Heart left ventricle (tissue), 16 donors: ENCODE measurements around the gene TALDO1. TPM values are rescaled to one million over a fixed set of nuclear protein-coding genes. Genes with fewer than 3 reads are reported as not detected.

Experiments used
- ATAC-seq, 4 donors: fragments of 200-7000 bp; cut with Tn5 transposase; one replicate each; pipeline ENCODE4 v1.9.1; 2020 to 2022; ENCODE audit warnings: moderate library complexity in 4 of 4, mild to moderate bottlenecking in 3 of 4, moderate number of reproducible peaks in 1 of 4
- DNase-seq, 5 donors: peaks; one replicate each; pipeline ENCODE4 v3.0.0-alpha.2; 2020
- H3K27ac ChIP-seq, 12 donors: fragments of 200-600 bp; sonication (generic) in 4 of 12; one replicate each; pipeline versions ENCODE4 v1.5.0 to v1.8.0; 2016 to 2022; ENCODE audit warnings: mild to moderate bottlenecking in 2 of 12
- H3K27me3 ChIP-seq, 9 donors: fragments of 200-600 bp; sonication (generic) in 2 of 9; one replicate each; pipeline versions ENCODE4 v1.5.1 to v1.8.0; 2016 to 2022; ENCODE audit warnings: mild to moderate bottlenecking in 3 of 9
- H3K36me3 ChIP-seq, 9 donors: fragments of 200-600 bp; sonication (generic) in 2 of 9; one replicate each; pipeline versions ENCODE4 v1.5.0 to v1.8.0; 2018 to 2022; ENCODE audit warnings: mild to moderate bottlenecking in 2 of 9
- H3K4me1 ChIP-seq, 12 donors: fragments of 200-600 bp; sonication (generic) in 4 of 12; one replicate each; pipeline versions ENCODE4 v1.5.0 to v1.8.0; 2016 to 2022; ENCODE audit warnings: mild to moderate bottlenecking in 3 of 12
- H3K4me3 ChIP-seq, 12 donors: fragments of 200-600 bp; sonication (generic) in 4 of 12; one replicate each; pipeline versions ENCODE4 v1.5.0 to v1.8.0; 2017 to 2022; ENCODE audit warnings: mild to moderate bottlenecking in 9 of 12, moderate library complexity in 4 of 12
- H3K9me3 ChIP-seq, 12 donors: fragments of 200-600 bp; sonication (generic) in 4 of 12; one replicate each; pipeline versions ENCODE4 v1.5.0 to v1.8.0; 2016 to 2022; ENCODE audit warnings: mild to moderate bottlenecking in 1 of 12
- POLR2A ChIP-seq, 2 donors: fragments of 450-650 bp; IDR thresholded peaks; one replicate each; pipeline ENCODE4 v1.6.1; 2017; ENCODE audit warnings: antibody characterized with exemption in 2 of 2, mild to moderate bottlenecking in 2 of 2, moderate library complexity in 2 of 2
- WGBS, 4 donors: extraction: QIAGEN DNeasy Blood & Tissue Kit in 2 of 4; methylation state at CpG; one replicate each; pipeline versions ENCODE4 v1.1.5 to v1.1.7; 2013 to 2018; 5-methylcytosine and 5-hydroxymethylcytosine counted together
- intact Hi-C, 10 donors: fragments of 100-400 bp; cut with DNase I; formaldehyde crosslinking; loops; one replicate each; pipeline versions ENCODE4 v1.11.1 to v1.14.2; 2022
- polyA plus RNA-seq, 2 donors: library from polyadenylated mRNA; stranded (reverse); fragments of 200-250 nt; gene quantifications; one replicate each; pipeline ENCODE4 v1.2.3, GENCODE V29; 2013
- total RNA-seq, 9 donors: library from RNA; depleted of rRNA in 2 of 9; stranded (reverse); fragments of >200 nt in 2 of 9; fragmentation: NEBNext Ultra II Directional in 3 of 9; extraction: Animal tissue kit (Norgen Biotek cat#: 25700) in 3 of 9; gene quantifications; one replicate each; pipeline versions ENCODE4 v1.1.0 to v1.2.4, GENCODE V29; 2016 to 2023
- TF ChIP-seq, protein P1 (sequence below), 12 donors: fragments of 200-600 bp; sonication (generic) in 4 of 12; IDR thresholded peaks; one replicate each; pipeline versions ENCODE4 v1.5.0 to v1.8.0; 2018 to 2022; ENCODE audit warnings: antibody characterized with exemption in 12 of 12, mild to moderate bottlenecking in 5 of 12
- donor health status: ischemic (EF 13 %, LVEDD 7.1; RV severe dilation, severe dysfunction).
- donor health status: healthy with polysubstance abuse.
- donor health status: DM: no; HTN: yes; CAD: no.
- donor health status: DM: no; HTN: no; CAD: no.
- donor health status: ischemic (EF 25% LVEDD 6.9; RV normal size, moderate dysfunction).
- donor health status: ischemic (EF 25% LVEDD 5.7; RV mildly dilated, moderate dysfunction).
- donor health status: healthy.
- donor health status: DM: yes; HTN: yes; CAD: no.
- donor health status: ischemic (EF 35%, LVEDD 5.7; RV mildly dilated, moderate dysfunction).
- donor health status: nonischemic (EF 11% LVEDD 7.7; RV severe dilation, severe dysfunction).
- donor health status: DM: yes; HTN: yes; CAD: no.
- donor health status: PGD.
- donor health status: ischemic (EF 29% LVEDD 5.4; RV normal size, mild dysfunction).
- donor health status: nonischemic (EF 23%, LVEDD 6.1; RV moderate dilation, normal function).

TALDO1 gene
- total and polyA plus RNA-seq, 11 donors = 66.9 to 145 (median 105) TPM

DNA sequence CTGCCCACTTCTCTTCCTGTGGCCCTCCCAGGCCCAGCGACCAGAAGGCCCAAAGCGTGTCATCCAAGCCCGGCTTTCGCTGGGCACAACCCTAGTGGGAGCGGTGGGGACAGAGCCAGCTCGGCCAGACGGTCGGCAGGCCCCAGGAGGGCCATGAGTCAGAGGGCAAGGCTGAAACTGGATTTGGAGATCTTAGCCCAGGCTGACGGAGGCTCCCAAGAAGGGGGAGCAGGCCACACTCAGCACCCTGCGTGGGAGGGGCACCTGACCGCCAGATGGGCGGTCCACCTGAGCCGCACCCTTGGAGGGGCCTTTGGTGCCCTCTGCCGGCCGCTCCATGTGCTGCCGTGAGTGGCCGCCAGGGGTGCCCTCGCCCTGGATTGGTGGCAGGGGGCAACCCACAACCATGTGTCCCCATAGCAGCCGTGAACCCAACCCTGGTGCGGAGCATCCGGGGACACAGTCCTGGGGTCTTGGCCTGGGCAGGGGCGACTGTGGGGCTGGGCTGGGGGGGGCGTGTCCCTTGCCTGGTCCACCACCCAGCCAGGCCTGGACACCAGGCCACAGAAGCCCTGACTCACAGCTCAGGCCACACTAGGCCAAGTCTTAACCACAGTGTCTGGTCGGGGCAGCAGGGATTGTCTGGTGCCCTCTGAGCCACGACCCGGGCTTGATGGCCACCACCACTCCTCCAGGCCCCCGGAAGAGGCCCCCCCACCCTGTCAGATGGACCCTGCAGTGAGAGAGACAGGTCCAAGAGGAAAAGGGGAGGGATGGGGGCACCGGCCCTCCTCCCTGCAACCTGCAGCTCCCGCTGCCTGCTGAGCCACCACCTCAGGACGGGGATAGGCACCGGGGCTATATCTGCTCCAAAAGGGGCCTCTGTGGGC, 19.2 kb upstream of the TALDO1 start:
- DNase-seq (peak; percentile 68 to 88 (median 85)), ATAC-seq (peak; percentile 69 to 92 (median 86))
- peaks cover 0 to 30% (median 22%) of the 10 kb centered on the region in 12 donors for H3K4me1 ChIP-seq
- intact Hi-C loops = loop anchor here in 7 of 10 donors (1.0 to 10.0 kb wide), 6 partner anchors 63 to 176 kb away; no protein-coding TSS in a partner anchor
- peaks cover 18 to 60% (median 29%) of the 10 kb centered on the region in 9 donors for H3K27me3 ChIP-seq
- no peaks in the 10 kb centered on the region for H3K36me3 ChIP-seq
- 28 to 48% (median 32%) methylated on average over 10 to 31 of the region's 31 CpGs for WGBS, 4 donors
- H3K9me3 ChIP-seq = no peaks in the 10 kb centered on the region
- TF ChIP-seq, protein P1, sequence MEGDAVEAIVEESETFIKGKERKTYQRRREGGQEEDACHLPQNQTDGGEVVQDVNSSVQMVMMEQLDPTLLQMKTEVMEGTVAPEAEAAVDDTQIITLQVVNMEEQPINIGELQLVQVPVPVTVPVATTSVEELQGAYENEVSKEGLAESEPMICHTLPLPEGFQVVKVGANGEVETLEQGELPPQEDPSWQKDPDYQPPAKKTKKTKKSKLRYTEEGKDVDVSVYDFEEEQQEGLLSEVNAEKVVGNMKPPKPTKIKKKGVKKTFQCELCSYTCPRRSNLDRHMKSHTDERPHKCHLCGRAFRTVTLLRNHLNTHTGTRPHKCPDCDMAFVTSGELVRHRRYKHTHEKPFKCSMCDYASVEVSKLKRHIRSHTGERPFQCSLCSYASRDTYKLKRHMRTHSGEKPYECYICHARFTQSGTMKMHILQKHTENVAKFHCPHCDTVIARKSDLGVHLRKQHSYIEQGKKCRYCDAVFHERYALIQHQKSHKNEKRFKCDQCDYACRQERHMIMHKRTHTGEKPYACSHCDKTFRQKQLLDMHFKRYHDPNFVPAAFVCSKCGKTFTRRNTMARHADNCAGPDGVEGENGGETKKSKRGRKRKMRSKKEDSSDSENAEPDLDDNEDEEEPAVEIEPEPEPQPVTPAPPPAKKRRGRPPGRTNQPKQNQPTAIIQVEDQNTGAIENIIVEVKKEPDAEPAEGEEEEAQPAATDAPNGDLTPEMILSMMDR (IDR thresholded peaks at IDR 0.05) = peak; percentile 90 to 99 (median 94)
- no peak for TF ChIP-seq POLR2A (IDR thresholded peaks at IDR 0.05)
- no peak overlapping the region for H3K4me3 ChIP-seq
- peak overlapping the region in 1 of 12 donors; percentile 1 for H3K27ac ChIP-seq

DNA sequence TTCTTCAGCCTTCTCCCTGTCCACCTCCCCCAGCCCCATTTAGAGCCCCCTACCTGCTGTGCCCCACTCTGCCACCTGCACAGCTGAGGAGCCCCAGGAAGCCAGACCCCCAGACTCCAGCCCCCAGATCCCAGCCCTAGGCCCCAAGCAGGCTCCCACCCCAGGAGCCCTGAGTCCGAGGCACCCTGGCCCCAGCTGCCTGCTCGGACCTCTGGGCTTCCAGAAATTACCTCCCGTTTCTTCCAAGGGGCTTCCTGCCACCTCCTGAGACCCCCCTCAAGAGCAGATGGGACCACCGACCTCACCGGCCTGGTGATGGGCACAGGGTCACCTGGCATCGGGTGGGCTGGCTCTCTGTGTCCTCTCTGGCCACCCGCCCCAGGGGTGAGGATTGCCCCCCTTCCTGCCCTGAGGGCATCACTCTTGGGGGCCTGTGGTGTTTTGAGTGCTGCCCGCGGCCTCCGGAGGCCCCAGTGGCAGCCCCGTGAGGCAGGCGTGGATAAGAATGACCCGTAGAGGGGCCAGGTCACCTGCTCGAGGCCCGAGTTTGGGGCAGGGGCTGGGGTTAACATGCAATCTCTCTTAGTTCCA, 18.3 kb upstream of the TALDO1 start:
- peaks cover 18 to 59% (median 27%) of the 10 kb centered on the region in 9 donors for H3K27me3 ChIP-seq
- intact Hi-C loops = loop anchor here in 6 of 10 donors (2.0 to 10.0 kb wide), 5 partner anchors 64 to 177 kb away; no protein-coding TSS in a partner anchor
- peaks cover 0 to 30% (median 22%) of the 10 kb centered on the region in 12 donors for H3K4me1 ChIP-seq

DNA sequence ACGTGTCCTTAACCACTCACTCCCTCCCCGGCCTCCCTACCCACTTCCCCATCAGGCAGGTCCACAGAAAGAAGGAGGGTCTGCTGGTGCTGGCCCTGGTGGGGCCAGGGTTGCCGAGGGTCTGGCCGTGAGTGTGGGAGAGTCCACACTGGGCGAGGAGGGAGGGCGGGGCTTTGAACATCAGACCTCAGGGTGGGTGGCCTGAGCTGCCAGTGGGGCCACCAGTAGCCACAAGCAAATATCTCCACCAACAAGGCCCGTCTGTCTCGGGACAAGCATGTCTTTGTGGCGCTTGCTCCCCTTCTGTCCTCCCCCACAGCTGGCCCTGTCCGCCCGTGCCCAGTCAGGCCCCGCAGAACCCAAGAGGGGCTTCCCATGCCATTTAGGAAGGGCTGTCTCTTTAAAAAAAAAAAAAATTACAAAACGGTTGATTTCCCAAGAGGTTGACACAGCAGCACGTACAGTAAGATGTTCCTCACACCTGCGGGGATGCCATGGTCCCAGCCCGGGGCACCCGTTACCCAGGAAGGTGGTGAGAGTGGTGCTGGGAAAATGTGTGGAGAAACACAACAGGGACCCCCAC, 17.7 kb upstream of the TALDO1 start:
- Histone ChIP-seq H3K27ac (no peak overlapping the region), H3K9me3 (no peaks in the 10 kb centered on the region), H3K4me1 (peaks cover 0 to 30% (median 22%) of the 10 kb centered on the region in 12 donors), H3K27me3 (peaks cover 15 to 56% (median 25%) of the 10 kb centered on the region in 9 donors), H3K36me3 (no peaks in the 10 kb centered on the region), H3K4me3 (no peak overlapping the region)
- WGBS, 4 donors = 52 to 68% (median 61%) methylated on average over 7 to 17 of the region's 17 CpGs
- ATAC-seq = no peak
- TF ChIP-seq POLR2A (IDR thresholded peaks at IDR 0.05) = no peak
- TF ChIP-seq, protein P1 (IDR thresholded peaks at IDR 0.05) = no peak
- intact Hi-C loops = loop anchor here in 7 of 10 donors (2.0 to 10.0 kb wide), 6 partner anchors 65 to 177 kb away; partner anchors contain the start of genes CEND1 (in 1 of the 7) and SLC25A22 (in 1 of the 7)
- DNase-seq = peak in 1 of 5 donors; percentile 47

More for the DNA sequence above, 18.3 kb upstream of the TALDO1 start:
- 79 to 83% (median 81%) methylated on average over 5 to 15 of the region's 15 CpGs for WGBS, 4 donors
- Histone ChIP-seq H3K4me3 (no peak overlapping the region), H3K36me3 (no peaks in the 10 kb centered on the region), H3K27ac (no peak overlapping the region), H3K9me3 (no peaks in the 10 kb centered on the region)
- ATAC-seq (no peak), DNase-seq (no peak)
- TF ChIP-seq, protein P1 (IDR thresholded peaks at IDR 0.05) = no peak
- TF ChIP-seq POLR2A (IDR thresholded peaks at IDR 0.05) = no peak
